ENCODE measurements around the gene SSR2.

The SSR2 gene

GRCh38 chr1:156020293-156021092, at the start of gene SSR2:
Gene SSR2 (minus strand): TSS chr1:156020951. CDS start chr1:156020167, 784 bp downstream.
- peak; percentile 83 for DNase-seq

GRCh38 chr1:156070548-156070947, 49.8 kb upstream of the SSR2 start:
- ATAC-seq (no peak), DNase-seq (no peak)

More at GRCh38 chr1:156020293-156021092, at the start of gene SSR2:
- peak; percentile 100 for ATAC-seq

- DNase-seq (no peak), ATAC-seq (no peak)
These were observed 49.0 kb upstream of the SSR2 start for GRCh38 chr1:156069490-156070455.

GRCh38 chr1:156067262-156067661, 46.5 kb upstream of the SSR2 start:
- no peak for ATAC-seq
- DNase-seq = no peak

- ATAC-seq (no peak), DNase-seq (no peak)
These were observed 45.1 kb upstream of the SSR2 start for GRCh38 chr1:156065871-156066270.

GRCh38 chr1:156065212-156065611, 44.5 kb upstream of the SSR2 start:
- no peak for DNase-seq
- ATAC-seq = peak; percentile 44

- ATAC-seq (no peak), DNase-seq (no peak)
These were observed 43.9 kb upstream of the SSR2 start for GRCh38 chr1:156064615-156065014.

GRCh38 chr1:156063997-156064285, 43.2 kb upstream of the SSR2 start:
- no peak for ATAC-seq
- DNase-seq = no peak

GRCh38 chr1:156062189-156062588, 41.4 kb upstream of the SSR2 start:
- no peak for ATAC-seq

GRCh38 chr1:156060937-156061636, 40.3 kb upstream of the SSR2 start, which contains the start of gene RAB25:
Gene RAB25 (plus strand): TSS chr1:156061160. CDS start chr1:156061401, 241 bp downstream.
- no peak for ATAC-seq
- no peak for DNase-seq

More at GRCh38 chr1:156062189-156062588, 41.4 kb upstream of the SSR2 start:
- DNase-seq = no peak

- DNase-seq (no peak), ATAC-seq (no peak)
These were observed 35.6 kb upstream of the SSR2 start for GRCh38 chr1:156056326-156056849.

- no peak for ATAC-seq
- no peak for DNase-seq
These were observed 34.7 kb upstream of the SSR2 start for GRCh38 chr1:156055281-156056048.

GRCh38 chr1:156054500-156055280, 33.9 kb upstream of the SSR2 start, which contains the start of gene LAMTOR2:
Gene LAMTOR2 (plus strand): TSS chr1:156054782. CDS start chr1:156054890, 108 bp downstream.
- DNase-seq = peak; percentile 98
- peak; percentile 82 for ATAC-seq

GRCh38 chr1:156053768-156054499, 33.2 kb upstream of the SSR2 start, which contains the start of gene UBQLN4:
Gene UBQLN4 (minus strand): TSS chr1:156053798. CDS start chr1:156053701, 97 bp downstream.
- peak; percentile 90 for DNase-seq

GRCh38 chr1:156052862-156053767, 32.4 kb upstream of the SSR2 start:
- ATAC-seq (peak; percentile 25), DNase-seq (peak; percentile 80)

More at GRCh38 chr1:156053768-156054499, 33.2 kb upstream of the SSR2 start, which contains the start of gene UBQLN4:
- ATAC-seq = peak; percentile 68

GRCh38 chr1:156051011-156051725, 30.4 kb upstream of the SSR2 start:
- DNase-seq = no peak
- ATAC-seq = no peak

- no peak for ATAC-seq
- no peak for DNase-seq
These were observed 29.6 kb upstream of the SSR2 start for GRCh38 chr1:156050376-156050775.
